Body of pancreas (tissue), 4 donors: ENCODE measurements around the gene TMOD2. TPM values are rescaled to one million over a fixed set of nuclear protein-coding genes. Genes with fewer than 3 reads are reported as not detected.

Source experiments
- ATAC-seq: fragments of 150-250 bp; one replicate; pipeline ENCODE4 v1.9.1; 2016
- DNase-seq, 4 donors: peaks; one replicate each; pipeline ENCODE4 v3.0.0-alpha.2; 2019
- H3K27ac ChIP-seq, 4 donors: fragments of 200-600 bp; sonication (generic); 1 replicate in 3 of 4; 2 replicates in 1 of 4; pipeline versions ENCODE4 v1.5.1 to v1.6.1; 2016 to 2019; ENCODE audit warnings: mild to moderate bottlenecking in 1 of 4, mixed read lengths in 1 of 4, moderate library complexity in 1 of 4
- H3K27me3 ChIP-seq, 2 donors: fragments of 200-600 bp; sonication (generic); one replicate each; pipeline ENCODE4 v1.6.0; 2016; ENCODE audit warnings: mild to moderate bottlenecking in 1 of 2
- H3K36me3 ChIP-seq, 2 donors: fragments of 200-600 bp; sonication (generic); replicated peaks in 1 of 2; 2 replicates each; pipeline ENCODE4 v1.5.1; 2016; ENCODE audit warnings: low read depth in 2 of 2; ENCODE audit not compliant: insufficient read depth in 1 of 2
- H3K4me1 ChIP-seq: fragments of 200-600 bp; sonication (generic); one replicate; pipeline ENCODE4 v1.6.0; 2016
- H3K4me3 ChIP-seq, 2 donors: fragments of 200-600 bp; sonication (generic); 1 replicate in 1 of 2; 2 replicates in 1 of 2; pipeline ENCODE4 v1.5.1; 2016 to 2019
- H3K9me3 ChIP-seq, 3 donors: fragments of 200-600 bp; sonication (generic); 1 replicate in 2 of 3; 2 replicates in 1 of 3; pipeline ENCODE4 v1.5.1; 2016
- POLR2A ChIP-seq, 3 donors: fragments of 450-650 bp; IDR thresholded peaks; one replicate each; pipeline ENCODE4 v1.6.1; 2016; ENCODE audit warnings: antibody characterized with exemption in 3 of 3, mild to moderate bottlenecking in 2 of 3
- WGBS, 2 donors: methylation state at CpG; one replicate each; pipeline ENCODE4 v1.1.5; 2017; 5-methylcytosine and 5-hydroxymethylcytosine counted together
- intact Hi-C: fragments of 100-400 bp; cut with DNase I; formaldehyde crosslinking; loops from one replicate; pipeline ENCODE4 v1.15.1; 2023
- total RNA-seq, 2 donors: library from RNA; depleted of rRNA; stranded (reverse); fragments of >200 nt; gene quantifications; one replicate each; pipeline ENCODE4 v1.1.0, GENCODE V29; 2016
- TF ChIP-seq, protein P1 (sequence below), 7 experiments: fragments of 450-650 bp in 4 of 7; fragments of 200-600 bp in 3 of 7; sonication (generic) in 3 of 7; IDR thresholded peaks; one replicate each; pipeline ENCODE4 v1.5.1; 2016 to 2019; ENCODE audit warnings: antibody characterized with exemption in 7 of 7

TMOD2 gene
- total RNA-seq, 2 donors from 2014 or later = 6.5 to 7.3 TPM

GRCh38 chr15:51758645-51759044 is 7.2 kb downstream of the TMOD2 start:
- intact Hi-C loops = no loop called here
- ATAC-seq (peak; percentile 40), DNase-seq (peak; percentile 20 to 53 (median 45))
- H3K9me3 ChIP-seq = no peaks in the 10 kb centered on the region
- H3K4me1 ChIP-seq = no peaks in the 10 kb centered on the region
- H3K27me3 ChIP-seq = no peaks in the 10 kb centered on the region
- TF ChIP-seq, protein P1, sequence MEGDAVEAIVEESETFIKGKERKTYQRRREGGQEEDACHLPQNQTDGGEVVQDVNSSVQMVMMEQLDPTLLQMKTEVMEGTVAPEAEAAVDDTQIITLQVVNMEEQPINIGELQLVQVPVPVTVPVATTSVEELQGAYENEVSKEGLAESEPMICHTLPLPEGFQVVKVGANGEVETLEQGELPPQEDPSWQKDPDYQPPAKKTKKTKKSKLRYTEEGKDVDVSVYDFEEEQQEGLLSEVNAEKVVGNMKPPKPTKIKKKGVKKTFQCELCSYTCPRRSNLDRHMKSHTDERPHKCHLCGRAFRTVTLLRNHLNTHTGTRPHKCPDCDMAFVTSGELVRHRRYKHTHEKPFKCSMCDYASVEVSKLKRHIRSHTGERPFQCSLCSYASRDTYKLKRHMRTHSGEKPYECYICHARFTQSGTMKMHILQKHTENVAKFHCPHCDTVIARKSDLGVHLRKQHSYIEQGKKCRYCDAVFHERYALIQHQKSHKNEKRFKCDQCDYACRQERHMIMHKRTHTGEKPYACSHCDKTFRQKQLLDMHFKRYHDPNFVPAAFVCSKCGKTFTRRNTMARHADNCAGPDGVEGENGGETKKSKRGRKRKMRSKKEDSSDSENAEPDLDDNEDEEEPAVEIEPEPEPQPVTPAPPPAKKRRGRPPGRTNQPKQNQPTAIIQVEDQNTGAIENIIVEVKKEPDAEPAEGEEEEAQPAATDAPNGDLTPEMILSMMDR (IDR thresholded peaks at IDR 0.05) = no peak
- TF ChIP-seq POLR2A (IDR thresholded peaks at IDR 0.05) = no peak
- no peaks in the 10 kb centered on the region for H3K36me3 ChIP-seq
- WGBS, 2 donors = 63 to 84% methylated on average over 1 of the region's 1 CpG
- H3K27ac ChIP-seq = no peak overlapping the region
- no peak overlapping the region for H3K4me3 ChIP-seq

GRCh38 chr15:51759557-51760070 is 8.2 kb downstream of the TMOD2 start:
- DNase-seq = peak in 3 of 4 donors; percentile 35 to 65 (median 41)
- TF ChIP-seq, protein P1 (IDR thresholded peaks at IDR 0.05) = peak in 1 of 7 experiments; percentile 3
- TF ChIP-seq POLR2A (IDR thresholded peaks at IDR 0.05) = no peak
- WGBS, 2 donors = 52 to 71% methylated on average over 3 of the region's 3 CpGs

GRCh38 chr15:51760805-51761204 is 9.4 kb downstream of the TMOD2 start:
- Histone ChIP-seq H3K4me1 (no peaks in the 10 kb centered on the region), H3K36me3 (no peaks in the 10 kb centered on the region), H3K27me3 (no peaks in the 10 kb centered on the region), H3K27ac (no peak overlapping the region), H3K9me3 (no peaks in the 10 kb centered on the region), H3K4me3 (no peak overlapping the region)
- DNase-seq = no peak
- intact Hi-C loops = no loop called here
- WGBS, 2 donors = 55 to 72% methylated on average over 3 of the region's 3 CpGs
- TF ChIP-seq POLR2A (IDR thresholded peaks at IDR 0.05) = no peak
- TF ChIP-seq, protein P1 (IDR thresholded peaks at IDR 0.05) = no peak
- ATAC-seq = no peak

More at GRCh38 chr15:51759557-51760070, 8.2 kb downstream of the TMOD2 start:
- Histone ChIP-seq H3K27me3 (no peaks in the 10 kb centered on the region), H3K36me3 (no peaks in the 10 kb centered on the region), H3K4me3 (no peak overlapping the region), H3K27ac (no peak overlapping the region), H3K9me3 (no peaks in the 10 kb centered on the region), H3K4me1 (no peaks in the 10 kb centered on the region)
- ATAC-seq = peak; percentile 52
- intact Hi-C loops = no loop called here

- Histone ChIP-seq H3K4me3 (no peak overlapping the region), H3K36me3 (no peaks in the 10 kb centered on the region), H3K9me3 (no peaks in the 10 kb centered on the region), H3K27me3 (no peaks in the 10 kb centered on the region), H3K4me1 (no peaks in the 10 kb centered on the region), H3K27ac (no peak overlapping the region)
- ATAC-seq (no peak), DNase-seq (no peak)
- intact Hi-C loops = no loop called here
- no peak for TF ChIP-seq POLR2A (IDR thresholded peaks at IDR 0.05)
- TF ChIP-seq, protein P1 (IDR thresholded peaks at IDR 0.05) = no peak
- WGBS, 2 donors = 79 to 82% methylated on average over 7 of the region's 7 CpGs
Measured at GRCh38 chr15:51765751-51766150, 14.4 kb downstream of the TMOD2 start.

GRCh38 chr15:51766341-51766740 is 14.9 kb downstream of the TMOD2 start:
- DNase-seq (no peak), ATAC-seq (no peak)
- Histone ChIP-seq H3K4me1 (no peaks in the 10 kb centered on the region), H3K27me3 (no peaks in the 10 kb centered on the region), H3K36me3 (no peaks in the 10 kb centered on the region), H3K27ac (no peak overlapping the region), H3K4me3 (no peak overlapping the region), H3K9me3 (no peaks in the 10 kb centered on the region)
- no peak for TF ChIP-seq POLR2A (IDR thresholded peaks at IDR 0.05)
- TF ChIP-seq, protein P1 (IDR thresholded peaks at IDR 0.05) = no peak
- intact Hi-C loops = no loop called here
- WGBS, 2 donors = 86 to 94% methylated on average over 1 of the region's 1 CpG
